GM21737 (cell line): Measurements from ENCODE around the gene HOXD9.

Source experiments
- ATAC-seq: cut with Tn5 transposase; IDR thresholded peaks from one replicate; pipeline ENCODE4 v1.9.1; 2021; ENCODE audit warnings: mild to moderate bottlenecking, moderate library complexity; ENCODE audit not compliant: unreplicated experiment

HOXD9 gene

GRCh38 chr2:176151442-176152287 lies 29.1 kb downstream of the HOXD9 start, which contains the start of gene HOXD4:
Gene HOXD4 (plus strand): TSS chr2:176151550. CDS start chr2:176151634, 84 bp downstream.
- ATAC-seq, result no peak

- ATAC-seq, result no peak
These were observed 30.0 kb downstream of the HOXD9 start for GRCh38 chr2:176152350-176153181.

- ATAC-seq, result no peak
These were observed 32.2 kb downstream of the HOXD9 start for GRCh38 chr2:176154576-176155252.

GRCh38 chr2:176155356-176156044 lies 33.0 kb downstream of the HOXD9 start:
- ATAC-seq, result no peak

- no peak for ATAC-seq
These were observed 33.8 kb downstream of the HOXD9 start for GRCh38 chr2:176156301-176156806.

GRCh38 chr2:176156807-176157498 lies 34.4 kb downstream of the HOXD9 start, which contains the start of gene HOXD3:
Gene HOXD3 (plus strand): TSS chr2:176157307. CDS start chr2:176169115, 11,808 bp downstream.
- ATAC-seq, result no peak

GRCh38 chr2:176157499-176158185 lies 35.1 kb downstream of the HOXD9 start:
- ATAC-seq, result no peak

GRCh38 chr2:176158186-176158591 lies 35.7 kb downstream of the HOXD9 start:
- no peak for ATAC-seq

- ATAC-seq, result no peak
These were observed 36.5 kb downstream of the HOXD9 start for GRCh38 chr2:176158855-176159662.

GRCh38 chr2:176159663-176160250 lies 37.2 kb downstream of the HOXD9 start:
- ATAC-seq, result no peak

- no peak for ATAC-seq
These were observed 37.9 kb downstream of the HOXD9 start for GRCh38 chr2:176160251-176160985.

- ATAC-seq, result no peak
These were observed 38.7 kb downstream of the HOXD9 start for GRCh38 chr2:176160986-176161824.

GRCh38 chr2:176161825-176162626 lies 39.5 kb downstream of the HOXD9 start:
- ATAC-seq, result no peak

GRCh38 chr2:176162911-176163671 lies 40.6 kb downstream of the HOXD9 start:
- ATAC-seq, result no peak

GRCh38 chr2:176163672-176164056 lies 41.1 kb downstream of the HOXD9 start:
- ATAC-seq, result no peak
